Endothelial cell of umbilical vein (primary cell): ENCODE data around the gene NR3C2. TPM values are rescaled to one million over a fixed set of nuclear protein-coding genes. Genes with fewer than 3 reads are reported as not detected.

Experiments
- BruUV-seq: library from RNA; stranded (reverse); fragments of 400-500 nt; replicated peaks from 2 replicates; lab custom pipeline; 2021; lab: Mats Ljungman, UMichigan
- CTCF ChIA-PET: fragments of 300-600, 350-600 bp; sonication (Branson Sonifier 250); formaldehyde crosslinking; loops from one replicate; lab custom pipeline; 2021; ENCODE audit warnings: antibody characterized with exemption, inconsistent platforms; lab: Charles Lee
- POLR2A ChIA-PET: fragments of 300-600, 350-600 bp; sonication (Branson Sonifier 250); formaldehyde crosslinking; loops from one replicate; lab custom pipeline; 2021; ENCODE audit warnings: antibody characterized with exemption, inconsistent platforms; lab: Charles Lee
- DNase-seq: peaks from one replicate; pipeline ENCODE4 v3.0.0-alpha.2; 2011; ENCODE audit warnings: low read depth, low spot score
- FAIRE-seq: peaks from 2 replicates; lab custom pipeline; 2011; peaks lifted over from hg19 to GRCh38; lab: Jason Lieb, UNC
- H2AFZ ChIP-seq: 2 replicates; pipeline ENCODE4 v1.6.0; 2012; ENCODE audit warnings: low read depth, low read length, control low read depth, inconsistent platforms
- H3K27ac ChIP-seq: 2 replicates; pipeline ENCODE4 v1.5.1; 2011; ENCODE audit warnings: low read depth, mild to moderate bottlenecking, control low read depth, low read length, moderate library complexity; ENCODE audit not compliant: insufficient read depth
- H3K27me3 ChIP-seq, 2 experiments: 2 replicates each; pipeline versions ENCODE4 v1.6.0 to v1.6.1; 2011; ENCODE audit warnings: low read length in 2 of 2, mixed read lengths in 1 of 2; ENCODE audit not compliant: control insufficient read depth in 2 of 2, insufficient read depth in 2 of 2
- H3K36me3 ChIP-seq, 2 experiments: 2 replicates in 1 of 2; 3 replicates in 1 of 2; pipeline ENCODE4 v1.5.1; 2011; ENCODE audit warnings: low read length in 2 of 2, mild to moderate bottlenecking in 1 of 2, moderate library complexity in 1 of 2; ENCODE audit not compliant: control insufficient read depth in 2 of 2, insufficient read depth in 2 of 2; ENCODE audit errors: extremely low read depth in 1 of 2
- H3K4me1 ChIP-seq: 3 replicates; pipeline ENCODE4 v1.5.1; 2011; ENCODE audit warnings: mild to moderate bottlenecking, low read length; ENCODE audit not compliant: control insufficient read depth, insufficient read depth; ENCODE audit errors: extremely low read depth
- H3K4me2 ChIP-seq: 2 replicates; pipeline ENCODE4 v1.6.1; 2011; ENCODE audit warnings: low read length, control low read depth, mixed read lengths; ENCODE audit not compliant: insufficient read depth
- H3K4me3 ChIP-seq, 3 experiments: fragments of 200-600 bp in 1 of 3; sonication (generic), shearing (Covaris generic) in 1 of 3; replicated peaks in 1 of 3; 2 replicates each; pipeline ENCODE4 v1.5.1; 2011 to 2016; ENCODE audit warnings: control low read depth in 3 of 3, low read length in 3 of 3, mild to moderate bottlenecking in 2 of 3, inconsistent platforms in 1 of 3, low read depth in 1 of 3, moderate library complexity in 1 of 3; ENCODE audit not compliant: insufficient read depth in 1 of 3
- H3K79me2 ChIP-seq: 2 replicates; pipeline ENCODE4 v1.6.0; 2012; ENCODE audit warnings: low read length, inconsistent platforms; ENCODE audit not compliant: control insufficient read depth, insufficient read depth
- H3K9ac ChIP-seq: replicated peaks from 2 replicates; pipeline ENCODE3; 2011; ENCODE audit warnings: low read length, control low read depth; ENCODE audit not compliant: insufficient read depth; ENCODE audit errors: extremely low read depth
- H3K9me1 ChIP-seq: replicated peaks from 3 replicates; pipeline ENCODE4 v1.6.0; 2011; ENCODE audit warnings: mild to moderate bottlenecking, low read length; ENCODE audit not compliant: control insufficient read depth, insufficient read depth; ENCODE audit errors: extremely low read depth
- H3K9me3 ChIP-seq: replicated peaks from 2 replicates; pipeline ENCODE4 v1.5.1; 2012; ENCODE audit warnings: low read length, inconsistent platforms; ENCODE audit not compliant: control insufficient read depth, insufficient read depth
- H4K20me1 ChIP-seq: replicated peaks from 2 replicates; pipeline ENCODE3; 2011; ENCODE audit warnings: mild to moderate bottlenecking, low read length; ENCODE audit not compliant: control insufficient read depth, insufficient read depth; ENCODE audit errors: extremely low read depth
- CTCF ChIP-seq, 2 donors: IDR thresholded peaks; 1 replicate in 1 of 2; 2 replicates in 1 of 2; pipeline ENCODE4 v1.5.1; 2011; ENCODE audit warnings: low read length in 2 of 2, mild to moderate bottlenecking in 2 of 2, moderate library complexity in 2 of 2, control low read depth in 1 of 2, inconsistent platforms in 1 of 2, low read depth in 1 of 2; ENCODE audit not compliant: insufficient read depth in 1 of 2; ENCODE audit errors: extremely low read depth in 1 of 2
- EZH2 ChIP-seq: IDR thresholded peaks from 2 replicates; pipeline ENCODE4 v1.6.1; 2012; ENCODE audit warnings: borderline replicate concordance, low read depth, mild to moderate bottlenecking, moderate library complexity, low read length, inconsistent platforms; ENCODE audit not compliant: severe bottlenecking
- FOS ChIP-seq: IDR thresholded peaks from 2 replicates; pipeline ENCODE4 v1.6.1; 2011; ENCODE audit warnings: mild to moderate bottlenecking, low read length, moderate library complexity, borderline replicate concordance; ENCODE audit not compliant: insufficient read depth
- GATA2 ChIP-seq: IDR thresholded peaks from 2 replicates; pipeline ENCODE4 v1.7.0; 2011; ENCODE audit warnings: low read depth, mild to moderate bottlenecking, moderate library complexity, mixed read lengths, low read length; ENCODE audit not compliant: insufficient read length, insufficient read depth
- JUN ChIP-seq: IDR thresholded peaks from 2 replicates; pipeline ENCODE4 v1.6.1; 2011; ENCODE audit warnings: borderline replicate concordance, low read depth; ENCODE audit not compliant: insufficient read length, insufficient read depth
- MAX ChIP-seq: IDR thresholded peaks from 2 replicates; pipeline ENCODE4 v1.6.1; 2011; ENCODE audit not compliant: insufficient read depth, insufficient read length
- MYC ChIP-seq: IDR thresholded peaks from one replicate; pipeline ENCODE4 v1.6.1; 2011; ENCODE audit warnings: mild to moderate bottlenecking, low read depth, low read length
- POLR2A ChIP-seq: IDR thresholded peaks from 2 replicates; pipeline ENCODE4 v1.6.1; 2012; ENCODE audit warnings: low read depth, mild to moderate bottlenecking, control low read depth, low read length
- POLR2AphosphoS5 ChIP-seq: IDR thresholded peaks from 2 replicates; pipeline ENCODE4 v1.6.1; 2012; ENCODE audit warnings: low read depth, mild to moderate bottlenecking, control low read depth, low read length, moderate library complexity; ENCODE audit not compliant: insufficient read depth
- dilution Hi-C: fragments of 300-500 bp; cut with MboI; formaldehyde crosslinking; loops from one replicate; pipeline ENCODE4 v1.15.0; 2019; ENCODE audit warnings: low sequenced_read_pairs; ENCODE audit not compliant: extremely low pct_ligation_motif_present
- intact Hi-C: fragments of 100-400 bp; cut with micrococcal nuclease; formaldehyde crosslinking; loops from one replicate; pipeline ENCODE4 v1.10.0; 2022
- polyA plus RNA-seq, 4 experiments: library from polyadenylated mRNA; depleted of rRNA in 3 of 4; stranded (reverse) in 3 of 4; unstranded in 1 of 4; fragments of >200 nt; gene quantifications; 2 replicates each; pipeline versions ENCODE4 v1.2.1 to v1.2.3, GENCODE V29; 2011 to 2012; ENCODE audit warnings: missing spikeins in 1 of 4
- total RNA-seq: library from RNA; stranded (reverse); gene quantifications from 2 replicates; pipeline ENCODE4 v1.2.3, GENCODE V29; 2021

NR3C2 gene
- total and polyA plus RNA-seq, 2 donors (not counting 3 experiments of a cell fraction or from before 2014, with no cell fraction given): 4.8 to 16.4 TPM

GRCh38 chr4:148097801-148098200, 344.4 kb downstream of the NR3C2 start:
- POLR2A ChIA-PET: no interaction called here
- CTCF ChIA-PET: no interaction called here
- H3K27me3 ChIP-seq: no peaks in the 10 kb centered on the region

More at GRCh38 chr4:148097801-148098200, 344.4 kb downstream of the NR3C2 start:
- Histone ChIP-seq H2AFZ (no peak overlapping the region), H3K9me1 (no peaks in the 10 kb centered on the region), H3K4me1 (no peaks in the 10 kb centered on the region), H4K20me1 (no peaks in the 10 kb centered on the region), H3K27ac (no peak overlapping the region), H3K9ac (no peak overlapping the region), H3K79me2 (no peaks in the 10 kb centered on the region), H3K36me3 (no peaks in the 10 kb centered on the region), H3K4me2 (no peak overlapping the region), H3K9me3 (no peaks in the 10 kb centered on the region), H3K4me3 (no peak overlapping the region)
- BruUV-seq: no TSS peak
- no peak for DNase-seq
- dilution Hi-C loops: no loop called here
- no peak for FAIRE-seq
- intact Hi-C loops: no loop called here
- TF ChIP-seq JUN (no peak), MAX (no peak), MYC (no peak), POLR2AphosphoS5 (no peak), GATA2 (no peak), POLR2A (no peak), CTCF (IDR thresholded peaks at IDR 0.05; ENCODE audit: extremely low read depth in 1 of 2, insufficient read depth in 1 of 2, low read depth in 1 of 2, low read length in 2 of 2) (no peak), EZH2 (no peak), FOS (no peak)
